Activated effector memory CD4-positive, alpha-beta T cell treated with Interleukin-2 at 50 U/mL for 16 hours (primary cell): ENCODE results near the gene ATP12A.
A peak's percentile ranks its signal among the peaks of the same experiment; 100 is the strongest.

Experiments
- DNase-seq: peaks from one replicate; pipeline ENCODE4 v3.0.0-alpha.2; 2020

The ATP12A gene

GRCh38 chr13:24663586-24663985 lies 16.6 kb upstream of the ATP12A start:
- DNase-seq, result no peak

- no peak for DNase-seq
Measured at GRCh38 chr13:24664726-24665409, 15.3 kb upstream of the ATP12A start.

- no peak for DNase-seq
Measured at GRCh38 chr13:24668511-24668910, 11.7 kb upstream of the ATP12A start.

GRCh38 chr13:24668955-24669582 lies 11.1 kb upstream of the ATP12A start:
- DNase-seq, result no peak

GRCh38 chr13:24670174-24670573 lies 10.0 kb upstream of the ATP12A start:
- DNase-seq, result no peak

- DNase-seq, result no peak
Measured at GRCh38 chr13:24670961-24671381, 9.2 kb upstream of the ATP12A start.

GRCh38 chr13:24671386-24672113 lies 8.7 kb upstream of the ATP12A start:
- no peak for DNase-seq

- DNase-seq, result no peak
Measured at GRCh38 chr13:24672141-24673132, 7.8 kb upstream of the ATP12A start.

- no peak for DNase-seq
Measured at GRCh38 chr13:24675806-24676570, 4.2 kb upstream of the ATP12A start.

- no peak for DNase-seq
Measured at GRCh38 chr13:24678151-24678550, 2.1 kb upstream of the ATP12A start.

GRCh38 chr13:24679686-24680085 lies 522 bp upstream of the ATP12A start:
- no peak for DNase-seq

GRCh38 chr13:24680921-24681604 lies 855 bp downstream of the ATP12A start:
- DNase-seq, result no peak

GRCh38 chr13:24681930-24682329 lies 1.7 kb downstream of the ATP12A start:
- DNase-seq, result no peak

GRCh38 chr13:24682353-24682752 lies 2.1 kb downstream of the ATP12A start:
- DNase-seq, result no peak

GRCh38 chr13:24683351-24683750 lies 3.1 kb downstream of the ATP12A start:
- DNase-seq, result no peak

GRCh38 chr13:24683838-24684599 lies 3.8 kb downstream of the ATP12A start:
- peak; percentile 40 for DNase-seq

GRCh38 chr13:24684600-24684998 lies 4.4 kb downstream of the ATP12A start:
- peak; percentile 10 for DNase-seq

- DNase-seq, result no peak
Measured at GRCh38 chr13:24685314-24685713, 5.1 kb downstream of the ATP12A start.

GRCh38 chr13:24687611-24688010 lies 7.4 kb downstream of the ATP12A start:
- no peak for DNase-seq

GRCh38 chr13:24688111-24688510 lies 7.9 kb downstream of the ATP12A start:
- DNase-seq, result no peak

- no peak for DNase-seq
Measured at GRCh38 chr13:24688950-24689349, 8.7 kb downstream of the ATP12A start.
